ENCODE results near the gene MYO1A.
"Not testable (repeated sequence)": the region's sequence is repeated elsewhere in the genome, so short reads cannot be mapped to it uniquely, and the experiment has no call there.

Gene MYO1A

GRCh38 chr12:57027011-57027804, 22.7 kb downstream of the MYO1A start:
- H3K9me3 ChIP-seq (ENCODE audit: control insufficient read depth in 1 of 2, low read length in 2 of 2): no peaks in the 10 kb centered on the region
- H3K4me1 ChIP-seq (ENCODE audit: control insufficient read depth in 1 of 2, insufficient read depth in 2 of 2, low read length in 2 of 2): peaks cover 0 to 36% of the 10 kb centered on the region in 2 donors
- H3K27me3 ChIP-seq (ENCODE audit: low read depth, low read length): no peaks in the 10 kb centered on the region
- H3K36me3 ChIP-seq (ENCODE audit: control insufficient read depth in 1 of 2, insufficient read depth in 2 of 2, low read length in 2 of 2): no peaks in the 10 kb centered on the region
- no peak overlapping the region for H3K4me3 ChIP-seq (ENCODE audit: low read depth in 1 of 2, low read length in 2 of 2)
- H3K27ac ChIP-seq (ENCODE audit: low read length): no peak overlapping the region

GRCh38 chr12:57025196-57025595, 24.7 kb downstream of the MYO1A start:
- Histone ChIP-seq H3K36me3 (ENCODE audit: control insufficient read depth in 1 of 2, insufficient read depth in 2 of 2, low read length in 2 of 2) (no peaks in the 10 kb centered on the region), H3K4me3 (ENCODE audit: low read depth in 1 of 2, low read length in 2 of 2) (no peak overlapping the region), H3K27ac (ENCODE audit: low read length) (no peak overlapping the region), H3K27me3 (ENCODE audit: low read depth, low read length) (no peaks in the 10 kb centered on the region), H3K4me1 (ENCODE audit: control insufficient read depth in 1 of 2, insufficient read depth in 2 of 2, low read length in 2 of 2) (peaks cover 0 to 36% of the 10 kb centered on the region in 2 donors), H3K9me3 (ENCODE audit: control insufficient read depth in 1 of 2, low read length in 2 of 2) (no peaks in the 10 kb centered on the region)

- H3K27me3 ChIP-seq (ENCODE audit: low read depth, low read length); H3K27ac ChIP-seq (ENCODE audit: low read length); H3K9me3 ChIP-seq (ENCODE audit: control insufficient read depth in 1 of 2, low read length in 2 of 2): not testable (repeated sequence)
Measured at GRCh38 chr12:57022324-57022723, 27.6 kb downstream of the MYO1A start.

GRCh38 chr12:57019983-57020719, 29.8 kb downstream of the MYO1A start:
- Histone ChIP-seq H3K27me3 (ENCODE audit: low read depth, low read length) (no peaks in the 10 kb centered on the region), H3K4me1 (ENCODE audit: control insufficient read depth in 1 of 2, insufficient read depth in 2 of 2, low read length in 2 of 2) (peaks cover 0 to 20% of the 10 kb centered on the region in 2 donors), H3K36me3 (ENCODE audit: control insufficient read depth in 1 of 2, insufficient read depth in 2 of 2, low read length in 2 of 2) (no peaks in the 10 kb centered on the region), H3K9me3 (ENCODE audit: control insufficient read depth in 1 of 2, low read length in 2 of 2) (no peaks in the 10 kb centered on the region), H3K27ac (ENCODE audit: low read length) (no peak overlapping the region), H3K4me3 (ENCODE audit: low read depth in 1 of 2, low read length in 2 of 2) (no peak overlapping the region)

More at GRCh38 chr12:57022324-57022723, 27.6 kb downstream of the MYO1A start:
- peaks cover 0 to 30% of the 10 kb centered on the region in 2 donors for H3K4me1 ChIP-seq (ENCODE audit: control insufficient read depth in 1 of 2, insufficient read depth in 2 of 2, low read length in 2 of 2)
- not testable (repeated sequence) for H3K4me3 ChIP-seq (ENCODE audit: low read depth in 1 of 2, low read length in 2 of 2); H3K36me3 ChIP-seq (ENCODE audit: control insufficient read depth in 1 of 2, insufficient read depth in 2 of 2, low read length in 2 of 2)

- Histone ChIP-seq H3K27me3 (ENCODE audit: low read depth, low read length) (no peaks in the 10 kb centered on the region), H3K27ac (ENCODE audit: low read length) (no peak overlapping the region), H3K36me3 (ENCODE audit: control insufficient read depth in 1 of 2, insufficient read depth in 2 of 2, low read length in 2 of 2) (no peaks in the 10 kb centered on the region), H3K4me3 (ENCODE audit: low read depth in 1 of 2, low read length in 2 of 2) (no peak overlapping the region), H3K9me3 (ENCODE audit: control insufficient read depth in 1 of 2, low read length in 2 of 2) (no peaks in the 10 kb centered on the region), H3K4me1 (ENCODE audit: control insufficient read depth in 1 of 2, insufficient read depth in 2 of 2, low read length in 2 of 2) (peaks cover 0 to 8% of the 10 kb centered on the region in 2 donors)
Measured at GRCh38 chr12:57018906-57019305, 31.0 kb downstream of the MYO1A start.

GRCh38 chr12:57018353-57018752, 31.6 kb downstream of the MYO1A start:
- H3K27ac ChIP-seq (ENCODE audit: low read length); H3K4me3 ChIP-seq (ENCODE audit: low read depth in 1 of 2, low read length in 2 of 2); H3K9me3 ChIP-seq (ENCODE audit: control insufficient read depth in 1 of 2, low read length in 2 of 2); H3K4me1 ChIP-seq (ENCODE audit: control insufficient read depth in 1 of 2, insufficient read depth in 2 of 2, low read length in 2 of 2); H3K36me3 ChIP-seq (ENCODE audit: control insufficient read depth in 1 of 2, insufficient read depth in 2 of 2, low read length in 2 of 2); H3K27me3 ChIP-seq (ENCODE audit: low read depth, low read length): not testable (repeated sequence)

- Histone ChIP-seq H3K27ac (ENCODE audit: low read length) (no peak within 1 kb of the TSS), H3K4me3 (ENCODE audit: low read depth in 1 of 2, low read length in 2 of 2) (no peak within 1 kb of the TSS)
Measured at GRCh38 chr12:57016348-57016747, 33.6 kb downstream of the MYO1A start, which contains the start of gene TAC3. TSS of gene TAC3 (minus strand) at chr12:57016529. CDS start at chr12:57015797, 732 bp downstream.

GRCh38 chr12:57012600-57013465, 37.1 kb downstream of the MYO1A start:
- Histone ChIP-seq H3K9me3 (ENCODE audit: control insufficient read depth in 1 of 2, low read length in 2 of 2) (no peaks in the 10 kb centered on the region), H3K27ac (ENCODE audit: low read length) (no peak overlapping the region), H3K36me3 (ENCODE audit: control insufficient read depth in 1 of 2, insufficient read depth in 2 of 2, low read length in 2 of 2) (no peaks in the 10 kb centered on the region), H3K4me1 (ENCODE audit: control insufficient read depth in 1 of 2, insufficient read depth in 2 of 2, low read length in 2 of 2) (peaks cover 7 to 9% of the 10 kb centered on the region in 2 donors), H3K27me3 (ENCODE audit: low read depth, low read length) (no peaks in the 10 kb centered on the region), H3K4me3 (ENCODE audit: low read depth in 1 of 2, low read length in 2 of 2) (no peak overlapping the region)

More at GRCh38 chr12:57016348-57016747, 33.6 kb downstream of the MYO1A start, which contains the start of gene TAC3:
- H3K9me3 ChIP-seq (ENCODE audit: control insufficient read depth in 1 of 2, low read length in 2 of 2): no peaks in the 10 kb centered on the region
- no peaks in the 10 kb centered on the region for H3K4me1 ChIP-seq (ENCODE audit: control insufficient read depth in 1 of 2, insufficient read depth in 2 of 2, low read length in 2 of 2)
- no peaks in the 10 kb centered on the region for H3K27me3 ChIP-seq (ENCODE audit: low read depth, low read length)
- H3K36me3 ChIP-seq (ENCODE audit: control insufficient read depth in 1 of 2, insufficient read depth in 2 of 2, low read length in 2 of 2): no peaks in the 10 kb centered on the region

GRCh38 chr12:57011438-57012424, 38.2 kb downstream of the MYO1A start:
- no peaks in the 10 kb centered on the region for H3K36me3 ChIP-seq (ENCODE audit: control insufficient read depth in 1 of 2, insufficient read depth in 2 of 2, low read length in 2 of 2)
- no peaks in the 10 kb centered on the region for H3K9me3 ChIP-seq (ENCODE audit: control insufficient read depth in 1 of 2, low read length in 2 of 2)
- no peaks in the 10 kb centered on the region for H3K27me3 ChIP-seq (ENCODE audit: low read depth, low read length)
- no peak overlapping the region for H3K4me3 ChIP-seq (ENCODE audit: low read depth in 1 of 2, low read length in 2 of 2)
- peaks cover 10 to 13% of the 10 kb centered on the region in 2 donors for H3K4me1 ChIP-seq (ENCODE audit: control insufficient read depth in 1 of 2, insufficient read depth in 2 of 2, low read length in 2 of 2)
- H3K27ac ChIP-seq (ENCODE audit: low read length): no peak overlapping the region

GRCh38 chr12:57010627-57011247, 39.2 kb downstream of the MYO1A start:
- Histone ChIP-seq H3K4me3 (ENCODE audit: low read depth in 1 of 2, low read length in 2 of 2) (no peak overlapping the region), H3K27ac (ENCODE audit: low read length) (no peak overlapping the region), H3K27me3 (ENCODE audit: low read depth, low read length) (no peaks in the 10 kb centered on the region), H3K36me3 (ENCODE audit: control insufficient read depth in 1 of 2, insufficient read depth in 2 of 2, low read length in 2 of 2) (no peaks in the 10 kb centered on the region), H3K9me3 (ENCODE audit: control insufficient read depth in 1 of 2, low read length in 2 of 2) (no peaks in the 10 kb centered on the region), H3K4me1 (ENCODE audit: control insufficient read depth in 1 of 2, insufficient read depth in 2 of 2, low read length in 2 of 2) (peaks cover 11 to 17% of the 10 kb centered on the region in 2 donors)

Measured in muscle layer of duodenum (tissue), 2 donors.